ENCODE data around the gene TMEM213.

The TMEM213 gene

GRCh38 chr7:138867744-138868143 lies 70.0 kb downstream of the TMEM213 start:
- no peak overlapping the region for H3K4me3 ChIP-seq (ENCODE audit: low read length)
- no peaks in the 10 kb centered on the region for H3K4me1 ChIP-seq (ENCODE audit: insufficient read depth, low read length)
- H3K36me3 ChIP-seq (ENCODE audit: insufficient read depth, low read depth, low read length): peaks cover 70% of the 10 kb centered on the region; the same call in 1 of the 2 replicates
- H3K9me3 ChIP-seq (ENCODE audit: insufficient read depth, low read depth, low read length): no peaks in the 10 kb centered on the region
- H3K27ac ChIP-seq (ENCODE audit: low read length): no peak overlapping the region
- no peak overlapping the region for H3K9ac ChIP-seq (ENCODE audit: low read depth, low read length)
- H3K27me3 ChIP-seq (ENCODE audit: insufficient read depth, low read length): no peaks in the 10 kb centered on the region

- H3K27me3 ChIP-seq (ENCODE audit: insufficient read depth, low read length): no peaks in the 10 kb centered on the region
- no peaks in the 10 kb centered on the region for H3K4me1 ChIP-seq (ENCODE audit: insufficient read depth, low read length)
- peaks cover 63% of the 10 kb centered on the region; the same call in 1 of the 2 replicates for H3K36me3 ChIP-seq (ENCODE audit: insufficient read depth, low read depth, low read length)
- no peaks in the 10 kb centered on the region for H3K9me3 ChIP-seq (ENCODE audit: insufficient read depth, low read depth, low read length)
- H3K4me3 ChIP-seq (ENCODE audit: low read length): no peak overlapping the region
- no peak overlapping the region for H3K9ac ChIP-seq (ENCODE audit: low read depth, low read length)
- H3K27ac ChIP-seq (ENCODE audit: low read length): no peak overlapping the region
Observed at GRCh38 chr7:138868711-138869110, 70.9 kb downstream of the TMEM213 start.

- Histone ChIP-seq H3K27ac (ENCODE audit: low read length) (no peak overlapping the region), H3K4me3 (ENCODE audit: low read length) (no peak overlapping the region), H3K9me3 (ENCODE audit: insufficient read depth, low read depth, low read length) (no peaks in the 10 kb centered on the region), H3K4me1 (ENCODE audit: insufficient read depth, low read length) (no peaks in the 10 kb centered on the region), H3K27me3 (ENCODE audit: insufficient read depth, low read length) (no peaks in the 10 kb centered on the region), H3K36me3 (ENCODE audit: insufficient read depth, low read depth, low read length) (peaks cover 57% of the 10 kb centered on the region; the same call in 1 of the 2 replicates), H3K9ac (ENCODE audit: low read depth, low read length) (no peak overlapping the region)
Observed at GRCh38 chr7:138869353-138869752, 71.6 kb downstream of the TMEM213 start.

DNA sequence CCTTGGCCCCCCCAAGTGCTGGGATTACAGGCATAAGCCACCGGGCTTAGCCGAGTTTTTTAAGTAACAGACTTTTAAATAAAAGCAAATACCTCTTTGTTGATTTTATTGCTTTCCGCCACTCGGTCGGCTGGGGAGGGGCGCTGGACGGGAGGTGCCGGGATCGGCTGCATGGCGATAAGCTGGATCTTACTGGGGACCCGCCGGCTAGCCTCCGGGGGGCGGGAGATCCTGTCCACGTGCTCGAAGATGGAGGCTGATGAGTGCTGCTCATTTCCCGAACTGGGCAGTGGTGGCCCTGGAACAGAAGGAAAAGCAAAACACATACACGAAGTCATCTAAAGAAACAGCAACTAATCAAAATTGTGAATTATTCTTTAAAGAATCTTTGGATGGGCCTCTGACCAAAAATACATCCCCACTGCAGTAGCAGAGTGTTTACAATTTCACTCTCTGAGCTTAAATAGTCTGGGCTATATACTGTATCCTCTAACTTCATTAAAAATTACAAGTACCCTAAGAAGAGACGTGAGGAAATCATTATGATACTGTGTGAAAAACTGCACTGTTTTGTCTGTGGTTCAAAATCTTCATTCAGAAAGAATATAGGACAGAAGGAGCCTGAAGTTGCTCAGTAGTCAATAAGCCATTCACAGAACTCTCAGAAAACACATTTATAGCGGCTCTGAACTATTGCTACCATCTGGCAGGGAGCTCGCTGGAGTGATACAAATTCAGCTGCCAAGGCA lies 73.4 kb downstream of the TMEM213 start:
- Histone ChIP-seq H3K36me3 (ENCODE audit: insufficient read depth, low read depth, low read length) (peaks cover 53% of the 10 kb centered on the region; the same call in 1 of the 2 replicates), H3K27ac (ENCODE audit: low read length) (no peak overlapping the region), H3K4me1 (ENCODE audit: insufficient read depth, low read length) (no peaks in the 10 kb centered on the region), H3K4me3 (ENCODE audit: low read length) (no peak overlapping the region), H3K9ac (ENCODE audit: low read depth, low read length) (no peak overlapping the region), H3K27me3 (ENCODE audit: insufficient read depth, low read length) (no peaks in the 10 kb centered on the region), H3K9me3 (ENCODE audit: insufficient read depth, low read depth, low read length) (no peaks in the 10 kb centered on the region)

DNA sequence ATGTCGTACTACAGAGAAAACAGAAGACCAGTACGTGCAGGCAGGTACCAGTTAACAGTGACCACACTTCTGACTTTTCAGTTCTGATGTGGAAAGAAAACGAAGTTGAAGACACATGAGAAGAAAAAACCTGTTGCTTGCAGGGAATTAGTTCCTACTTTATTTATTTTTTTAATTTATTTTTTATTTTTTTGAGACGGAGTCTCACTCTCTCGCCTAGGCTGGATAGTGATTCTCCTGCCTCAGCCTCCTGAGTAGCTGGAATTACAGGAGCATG lies 74.0 kb downstream of the TMEM213 start:
- Histone ChIP-seq H3K9ac (ENCODE audit: low read depth, low read length) (no peak overlapping the region), H3K27me3 (ENCODE audit: insufficient read depth, low read length) (no peaks in the 10 kb centered on the region), H3K4me3 (ENCODE audit: low read length) (no peak overlapping the region), H3K4me1 (ENCODE audit: insufficient read depth, low read length) (no peaks in the 10 kb centered on the region), H3K27ac (ENCODE audit: low read length) (no peak overlapping the region), H3K9me3 (ENCODE audit: insufficient read depth, low read depth, low read length) (no peaks in the 10 kb centered on the region), H3K36me3 (ENCODE audit: insufficient read depth, low read depth, low read length) (peaks cover 53% of the 10 kb centered on the region)

DNA sequence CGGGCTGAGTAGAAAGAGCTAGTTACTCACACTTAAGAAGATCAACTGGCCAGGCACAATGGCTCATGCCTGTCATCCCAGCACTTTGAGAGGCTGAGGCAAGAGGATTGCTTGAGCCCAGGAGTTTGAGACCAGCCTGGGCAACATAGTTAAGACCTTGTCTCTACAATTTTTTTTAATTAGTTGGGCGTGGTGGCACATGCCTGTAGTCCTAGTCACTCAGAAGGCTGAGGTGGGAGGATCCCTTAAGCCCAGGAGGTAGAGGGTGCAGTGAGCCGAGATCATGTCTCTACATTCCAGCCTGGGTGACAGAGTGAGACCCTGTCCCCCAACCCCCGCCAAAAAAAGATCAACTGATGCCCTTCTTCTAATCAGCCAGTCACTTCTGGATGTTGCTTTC lies 74.8 kb downstream of the TMEM213 start:
- Histone ChIP-seq H3K4me1 (ENCODE audit: insufficient read depth, low read length) (no peaks in the 10 kb centered on the region), H3K36me3 (ENCODE audit: insufficient read depth, low read depth, low read length) (peaks cover 50% of the 10 kb centered on the region), H3K27ac (ENCODE audit: low read length) (no peak overlapping the region), H3K27me3 (ENCODE audit: insufficient read depth, low read length) (no peaks in the 10 kb centered on the region), H3K9me3 (ENCODE audit: insufficient read depth, low read depth, low read length) (no peaks in the 10 kb centered on the region), H3K4me3 (ENCODE audit: low read length) (no peak overlapping the region), H3K9ac (ENCODE audit: low read depth, low read length) (no peak overlapping the region)

DNA sequence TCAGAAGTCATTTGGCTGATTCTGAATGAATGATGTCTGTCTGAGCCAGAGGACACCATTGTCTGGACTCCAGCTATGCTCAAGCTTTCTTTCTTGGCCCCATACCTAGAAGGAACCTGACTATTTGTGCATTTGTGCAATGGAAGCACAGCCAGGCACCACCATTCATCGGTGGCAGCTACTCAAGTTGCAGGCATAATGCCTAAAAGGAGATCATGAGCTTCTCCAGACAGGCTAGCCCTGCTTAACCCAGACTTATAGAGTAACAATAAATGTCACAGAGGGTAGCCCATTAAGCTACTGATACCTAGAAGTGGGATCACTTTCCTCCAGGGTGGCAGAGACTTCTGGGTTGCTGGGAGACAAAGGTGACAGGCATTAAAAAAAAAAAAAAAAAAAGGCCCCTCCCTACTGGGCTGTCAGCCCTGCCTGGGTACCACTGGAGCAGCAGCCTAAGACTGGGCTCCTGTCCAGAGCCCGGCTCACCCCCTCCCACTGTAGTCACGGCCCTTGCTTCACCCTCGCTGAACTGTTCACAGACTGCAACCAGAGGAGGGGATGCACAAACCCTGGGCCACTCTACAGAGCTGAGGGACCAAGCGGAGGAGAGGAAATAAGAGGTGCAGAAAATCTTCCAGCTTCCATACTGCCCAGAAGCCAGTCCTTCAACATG lies 75.6 kb downstream of the TMEM213 start:
- H3K9ac ChIP-seq (ENCODE audit: low read depth, low read length): no peak overlapping the region
- H3K4me3 ChIP-seq (ENCODE audit: low read length): no peak overlapping the region
- no peaks in the 10 kb centered on the region for H3K4me1 ChIP-seq (ENCODE audit: insufficient read depth, low read length)
- peaks cover 48% of the 10 kb centered on the region for H3K36me3 ChIP-seq (ENCODE audit: insufficient read depth, low read depth, low read length)
- H3K9me3 ChIP-seq (ENCODE audit: insufficient read depth, low read depth, low read length): no peaks in the 10 kb centered on the region
- H3K27me3 ChIP-seq (ENCODE audit: insufficient read depth, low read length): no peaks in the 10 kb centered on the region
- H3K27ac ChIP-seq (ENCODE audit: low read length): no peak overlapping the region

GRCh38 chr7:138875794-138876193 lies 78.0 kb downstream of the TMEM213 start:
- Histone ChIP-seq H3K27ac (ENCODE audit: low read length) (no peak overlapping the region), H3K4me3 (ENCODE audit: low read length) (no peak overlapping the region), H3K4me1 (ENCODE audit: insufficient read depth, low read length) (no peaks in the 10 kb centered on the region), H3K27me3 (ENCODE audit: insufficient read depth, low read length) (no peaks in the 10 kb centered on the region), H3K9me3 (ENCODE audit: insufficient read depth, low read depth, low read length) (no peaks in the 10 kb centered on the region), H3K36me3 (ENCODE audit: insufficient read depth, low read depth, low read length) (peaks cover 52% of the 10 kb centered on the region), H3K9ac (ENCODE audit: low read depth, low read length) (no peak overlapping the region)

DNA sequence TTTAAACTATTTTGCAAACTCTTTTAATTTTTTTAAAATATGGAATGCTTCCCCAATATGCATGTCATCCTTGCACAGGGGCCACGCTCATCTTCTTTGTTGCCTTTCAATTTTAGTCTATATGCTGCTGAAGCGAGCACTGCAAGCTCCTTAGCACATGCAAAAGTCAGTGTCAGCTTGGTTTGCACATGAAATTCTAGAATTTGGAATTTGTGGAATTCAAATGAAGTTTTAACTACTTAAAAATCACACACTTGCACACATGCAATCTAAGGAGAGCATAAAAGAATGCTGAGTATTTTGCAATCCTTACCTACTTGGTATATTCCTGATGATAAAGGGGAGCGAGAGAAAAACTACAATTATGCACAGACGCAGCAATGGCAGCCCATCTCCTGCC lies 78.5 kb downstream of the TMEM213 start:
- Histone ChIP-seq H3K4me3 (ENCODE audit: low read length) (no peak overlapping the region), H3K36me3 (ENCODE audit: insufficient read depth, low read depth, low read length) (peaks cover 52% of the 10 kb centered on the region), H3K27me3 (ENCODE audit: insufficient read depth, low read length) (no peaks in the 10 kb centered on the region), H3K27ac (ENCODE audit: low read length) (no peak overlapping the region), H3K4me1 (ENCODE audit: insufficient read depth, low read length) (no peaks in the 10 kb centered on the region), H3K9me3 (ENCODE audit: insufficient read depth, low read depth, low read length) (no peaks in the 10 kb centered on the region), H3K9ac (ENCODE audit: low read depth, low read length) (no peak overlapping the region)

- Histone ChIP-seq H3K9ac (ENCODE audit: low read depth, low read length) (no peak overlapping the region), H3K36me3 (ENCODE audit: insufficient read depth, low read depth, low read length) (peaks cover 50% of the 10 kb centered on the region), H3K27ac (ENCODE audit: low read length) (no peak overlapping the region), H3K27me3 (ENCODE audit: insufficient read depth, low read length) (no peaks in the 10 kb centered on the region), H3K4me3 (ENCODE audit: low read length) (no peak overlapping the region), H3K9me3 (ENCODE audit: insufficient read depth, low read depth, low read length) (no peaks in the 10 kb centered on the region), H3K4me1 (ENCODE audit: insufficient read depth, low read length) (no peaks in the 10 kb centered on the region)
Observed at GRCh38 chr7:138878051-138878450, 80.3 kb downstream of the TMEM213 start.

DNA sequence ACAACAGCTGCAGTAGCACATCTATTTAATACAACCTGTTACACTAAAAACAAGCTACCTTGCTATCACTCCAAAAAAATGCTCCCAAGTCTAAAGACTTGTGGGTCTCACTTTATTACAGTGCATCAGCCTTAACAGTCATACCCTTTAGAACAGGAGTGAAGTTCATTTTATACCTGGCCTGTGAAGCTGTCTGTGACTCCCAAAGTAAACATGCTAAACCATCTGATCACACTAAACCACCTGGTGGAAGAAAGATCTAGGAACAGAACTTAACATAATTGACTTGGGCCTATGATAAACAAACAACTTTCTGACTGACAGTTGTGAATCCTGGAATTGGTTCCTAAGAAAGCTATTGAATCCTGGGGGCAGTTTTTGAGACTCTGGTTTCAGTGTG lies 81.1 kb downstream of the TMEM213 start:
- Histone ChIP-seq H3K4me3 (ENCODE audit: low read length) (no peak overlapping the region), H3K36me3 (ENCODE audit: insufficient read depth, low read depth, low read length) (peaks cover 50% of the 10 kb centered on the region), H3K4me1 (ENCODE audit: insufficient read depth, low read length) (no peaks in the 10 kb centered on the region), H3K9me3 (ENCODE audit: insufficient read depth, low read depth, low read length) (no peaks in the 10 kb centered on the region), H3K27me3 (ENCODE audit: insufficient read depth, low read length) (no peaks in the 10 kb centered on the region), H3K9ac (ENCODE audit: low read depth, low read length) (no peak overlapping the region), H3K27ac (ENCODE audit: low read length) (no peak overlapping the region)

- no peaks in the 10 kb centered on the region for H3K4me1 ChIP-seq (ENCODE audit: insufficient read depth, low read length)
- H3K9ac ChIP-seq (ENCODE audit: low read depth, low read length): no peak overlapping the region
- no peak overlapping the region for H3K4me3 ChIP-seq (ENCODE audit: low read length)
- H3K9me3 ChIP-seq (ENCODE audit: insufficient read depth, low read depth, low read length): no peaks in the 10 kb centered on the region
- no peaks in the 10 kb centered on the region for H3K27me3 ChIP-seq (ENCODE audit: insufficient read depth, low read length)
- H3K27ac ChIP-seq (ENCODE audit: low read length): no peak overlapping the region
- peaks cover 50% of the 10 kb centered on the region for H3K36me3 ChIP-seq (ENCODE audit: insufficient read depth, low read depth, low read length)
Observed at GRCh38 chr7:138879356-138879755, 81.6 kb downstream of the TMEM213 start.
